GM18868 (cell line): ENCODE measurements around the gene PRR33.
"Not testable (repeated sequence)": the region's sequence is repeated elsewhere in the genome, so short reads cannot be mapped to it uniquely, and the experiment has no call there.

Experiments used
- ATAC-seq: cut with Tn5 transposase; IDR thresholded peaks from one replicate; pipeline ENCODE4 v1.9.1; 2021; ENCODE audit warnings: mild to moderate bottlenecking, moderate library complexity; ENCODE audit not compliant: unreplicated experiment

PRR33 gene

DNA sequence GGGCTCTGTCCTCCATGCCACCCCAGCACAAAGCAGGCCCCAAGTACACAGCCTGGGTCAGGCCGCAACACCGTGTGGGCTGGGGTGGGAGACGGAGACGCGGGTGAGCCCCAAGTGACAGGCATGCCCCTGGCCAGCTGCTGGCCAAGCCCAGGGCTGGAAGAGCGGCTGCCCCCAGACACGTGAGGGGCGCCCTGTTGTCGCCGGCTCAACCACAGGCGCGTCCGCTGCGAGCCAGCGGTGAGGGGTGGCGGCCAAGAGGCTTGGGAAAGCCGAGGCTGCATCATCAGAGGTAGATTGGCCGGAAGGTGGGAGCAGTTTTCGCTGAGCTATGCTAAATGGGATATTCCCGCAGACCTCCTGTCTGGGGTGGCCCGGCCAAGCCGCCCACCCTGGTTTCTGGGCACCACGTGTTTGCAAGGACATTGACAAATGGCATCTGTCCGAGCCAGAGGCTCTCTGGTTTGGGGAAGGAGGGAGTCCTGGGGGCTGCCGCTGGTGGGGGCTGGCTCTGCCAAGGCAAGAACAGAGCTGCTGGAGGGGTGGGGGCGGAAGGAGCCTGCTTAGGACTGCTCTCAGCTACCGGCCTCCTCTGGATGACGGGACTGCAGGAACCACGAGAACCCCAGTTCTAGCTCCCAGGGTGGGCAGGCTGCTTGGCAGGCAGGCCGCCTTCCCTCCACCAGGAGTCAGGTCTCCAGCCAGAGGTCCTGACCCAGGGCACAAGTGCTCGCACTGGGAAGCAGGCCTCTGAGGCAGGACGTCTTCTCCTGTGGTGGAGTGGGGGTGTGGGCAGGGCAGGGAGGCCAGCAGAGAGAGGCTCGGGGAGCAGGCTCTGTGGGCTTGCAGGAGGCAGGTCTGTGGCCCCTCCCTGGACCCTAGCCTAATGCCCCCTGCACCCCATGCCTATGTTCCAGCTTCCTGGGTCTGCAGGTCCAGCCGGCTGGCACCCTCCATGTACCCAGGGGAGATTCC is 552 bp downstream of the PRR33 start:
- ATAC-seq: no peak

DNA sequence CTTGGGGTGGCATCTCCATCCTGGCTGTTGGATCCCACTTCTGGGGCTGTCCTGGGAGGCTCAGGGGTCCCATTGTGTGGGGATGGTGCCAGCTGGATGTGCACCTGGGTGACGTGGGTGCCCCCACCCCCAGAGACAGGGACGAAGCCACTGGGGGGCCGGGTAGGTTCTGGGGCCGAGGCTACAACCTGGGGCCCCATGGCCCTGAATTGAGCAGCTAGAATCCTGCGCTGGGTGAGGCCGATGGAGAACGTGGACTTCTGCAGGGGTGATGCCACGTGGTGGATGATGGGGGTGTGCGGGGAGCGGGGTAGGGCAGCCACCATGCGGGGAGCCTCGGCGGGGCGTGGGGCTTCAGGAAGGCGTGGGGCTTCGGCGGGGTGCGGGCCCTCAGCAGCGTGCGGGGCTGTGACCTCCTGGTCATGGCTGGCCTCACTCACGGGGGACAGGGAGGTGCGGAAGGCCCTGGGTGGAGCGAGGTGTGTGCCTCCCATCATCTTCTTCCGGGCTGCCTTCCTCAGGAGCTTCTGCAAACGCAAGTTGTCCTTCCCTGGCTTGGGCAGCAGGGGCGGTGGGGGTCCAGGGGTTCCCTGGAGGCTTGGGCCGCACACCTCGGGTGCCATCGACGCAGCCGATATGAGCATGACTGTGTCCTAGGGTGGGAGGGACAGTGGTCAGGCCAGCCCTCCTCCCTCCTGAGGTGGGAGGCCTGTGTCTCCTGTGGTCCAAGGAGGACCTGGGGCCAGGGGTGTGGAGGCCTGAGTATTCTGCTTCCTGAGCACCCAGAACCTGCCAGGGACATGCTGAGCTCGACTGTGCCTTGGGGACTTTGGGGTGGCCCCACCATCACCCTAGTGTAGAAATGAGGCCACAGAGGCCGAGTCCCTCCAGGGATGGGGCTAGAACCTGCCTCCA is 1.5 kb downstream of the PRR33 start:
- no peak for ATAC-seq

DNA sequence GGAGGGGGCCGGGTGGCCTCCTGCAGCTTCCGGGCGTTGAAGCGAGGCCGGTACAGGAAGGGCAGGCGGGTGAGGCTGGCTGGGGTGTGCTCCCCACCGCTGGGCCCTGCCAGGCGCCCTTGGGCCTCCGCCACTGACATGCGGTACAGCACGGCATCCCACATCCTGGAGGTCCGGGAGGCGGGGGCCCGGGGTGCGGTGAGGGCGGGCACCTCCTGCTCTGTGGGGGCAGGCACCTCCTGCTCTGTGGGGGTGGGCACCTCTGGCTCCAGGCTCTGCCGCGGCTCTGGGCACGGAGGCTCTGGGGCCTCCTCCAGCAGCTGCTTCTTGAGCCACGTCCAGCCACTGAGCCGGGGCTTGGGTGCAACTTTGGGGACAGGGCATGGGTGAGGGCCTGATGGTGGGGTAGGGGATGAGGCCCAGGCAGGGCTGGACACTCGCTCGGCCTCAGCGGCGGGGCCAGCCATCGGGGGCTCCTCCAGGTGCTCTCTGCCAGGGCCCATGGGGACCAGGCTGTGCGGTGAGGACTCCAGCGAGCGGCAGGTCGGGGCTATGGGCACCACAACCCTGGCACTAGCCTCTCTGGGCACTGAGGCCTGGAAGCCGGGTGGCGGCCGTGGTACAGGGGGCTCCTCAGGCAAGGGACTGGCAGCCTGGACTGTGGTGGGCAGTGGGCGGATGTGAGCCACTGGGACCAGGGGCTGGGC is 2.3 kb downstream of the PRR33 start:
- no peak for ATAC-seq

DNA sequence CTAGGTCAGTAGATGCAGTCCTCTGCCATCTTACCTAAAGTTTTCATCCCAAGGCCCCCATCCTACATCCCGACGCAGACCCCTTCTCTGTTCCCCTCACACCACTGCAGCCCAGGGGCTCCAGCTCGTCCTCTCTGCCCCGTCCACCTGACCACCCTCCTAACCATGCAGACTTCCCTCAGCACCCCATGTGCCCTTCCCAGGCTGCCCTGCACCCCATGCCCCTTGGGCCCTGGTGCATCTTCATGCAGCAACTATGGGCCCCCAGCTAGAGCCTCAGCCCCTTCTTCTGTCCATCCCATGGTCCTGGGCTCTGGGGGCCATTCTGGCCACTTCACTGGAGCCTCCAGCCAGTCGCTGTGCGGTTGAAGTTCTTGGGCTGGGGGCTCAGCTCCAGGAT is 2.9 kb downstream of the PRR33 start:
- no peak for ATAC-seq

DNA sequence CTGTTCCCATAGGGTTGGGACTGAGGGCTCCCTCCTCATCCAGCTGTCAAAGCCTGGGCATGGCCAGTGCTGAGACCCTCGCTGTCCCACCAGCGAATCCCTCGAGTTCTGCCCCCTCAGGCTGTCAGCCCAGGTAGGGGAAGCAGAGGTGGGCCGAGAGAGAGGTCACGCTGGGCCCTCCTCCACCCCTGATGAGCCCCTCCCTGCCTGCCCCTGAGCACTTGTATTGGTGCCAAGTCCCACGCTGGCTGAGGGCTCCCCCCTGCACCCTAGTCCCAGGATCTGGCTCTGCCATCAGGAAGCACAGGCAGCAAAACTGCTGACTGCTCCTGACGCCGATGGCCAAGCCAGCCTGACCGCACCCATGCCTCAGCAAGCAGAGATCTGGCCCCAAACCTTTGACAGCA is 3.3 kb downstream of the PRR33 start:
- no peak for ATAC-seq

GRCh38 chr11:1887451-1888346 is 4.0 kb downstream of the PRR33 start:
- no peak for ATAC-seq

DNA sequence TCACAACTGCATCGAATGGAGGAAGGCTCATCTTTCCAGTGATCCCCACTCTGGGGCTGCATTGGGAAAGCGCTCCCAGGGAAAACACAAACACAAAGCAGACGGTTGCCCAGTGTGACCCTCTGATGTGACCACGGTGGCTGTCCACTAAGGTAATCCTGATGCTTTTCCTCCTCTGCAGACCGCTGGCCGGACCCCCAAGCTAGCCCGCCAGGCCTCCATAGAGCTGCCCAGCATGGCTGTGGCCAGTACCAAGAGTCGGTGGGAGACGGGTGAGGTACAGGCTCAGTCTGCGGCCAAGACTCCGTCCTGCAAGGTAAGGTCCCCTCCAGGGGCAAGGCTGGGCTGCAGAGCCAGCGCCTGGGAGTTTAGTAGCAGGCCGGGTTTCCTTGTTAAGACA is 5.1 kb downstream of the PRR33 start:
- not testable (repeated sequence) for ATAC-seq

DNA sequence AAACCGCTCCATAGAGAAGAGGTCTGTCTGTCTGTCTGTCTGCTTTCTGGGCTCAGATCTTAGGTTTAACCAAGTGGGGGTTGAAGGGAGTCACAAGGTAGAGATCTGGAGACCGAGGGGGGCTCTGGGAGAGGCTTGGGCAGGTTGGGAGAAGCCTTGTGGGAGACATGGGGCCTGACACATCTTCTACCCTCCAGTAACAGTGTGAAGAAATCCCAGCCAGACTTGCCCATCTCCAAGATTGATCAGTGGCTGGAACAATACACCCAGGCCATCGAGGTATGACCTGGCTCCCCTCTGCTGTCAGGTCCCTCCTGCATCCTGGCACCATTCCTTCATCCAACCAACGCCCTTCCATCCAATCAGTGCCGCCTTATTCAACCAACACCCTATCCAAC is 7.4 kb downstream of the PRR33 start:
- ATAC-seq: no peak

- no peak for ATAC-seq
Measured at GRCh38 chr11:1883346-1884302, 8.1 kb downstream of the PRR33 start.

DNA sequence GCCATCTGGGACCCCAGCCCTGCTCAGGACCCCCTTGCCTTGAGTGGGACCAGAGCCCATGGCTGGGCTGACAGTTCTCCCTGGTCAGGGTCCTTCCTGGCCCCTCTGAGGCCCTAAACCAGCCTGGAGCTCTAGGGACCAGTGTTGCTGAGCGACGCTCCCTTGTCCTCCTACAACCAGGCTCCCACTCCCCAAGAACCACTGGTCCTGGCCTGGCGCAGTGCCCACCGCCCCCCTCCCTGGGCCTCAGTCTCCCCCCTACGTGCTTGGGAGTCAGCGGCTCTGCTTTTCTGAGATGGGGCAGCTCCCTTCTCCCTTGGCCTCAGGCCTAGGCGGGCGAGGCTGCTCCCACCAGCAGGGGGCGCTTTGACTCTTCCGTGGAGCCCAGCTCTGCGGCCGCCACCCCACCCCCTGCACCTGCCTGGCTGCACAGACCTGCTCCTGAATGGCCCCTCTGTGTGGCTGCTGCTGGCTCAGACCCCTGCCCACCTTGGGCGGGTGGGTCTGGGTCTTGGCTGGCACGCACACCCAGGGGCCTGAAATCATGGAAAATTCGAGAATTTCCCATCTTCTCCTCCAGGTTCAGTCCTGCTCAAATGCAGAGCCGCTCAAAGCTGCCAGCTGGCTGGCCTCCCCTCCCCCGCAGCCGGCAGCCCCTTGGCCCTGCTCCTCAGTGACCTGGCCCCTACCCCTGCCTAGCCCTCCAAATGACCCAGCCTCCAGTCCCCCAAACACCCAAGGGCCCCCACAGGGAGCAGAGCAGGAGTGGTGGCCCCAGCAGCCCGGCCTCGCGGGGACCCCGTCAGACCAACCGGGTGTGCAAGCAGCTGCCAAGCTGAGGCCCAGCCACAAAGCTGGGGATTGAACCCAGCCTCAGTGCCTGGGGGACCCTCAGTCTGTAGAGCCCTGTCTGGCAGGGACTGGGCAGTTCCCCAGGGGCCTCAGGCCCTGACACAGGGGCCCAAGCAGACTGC is 9.1 kb downstream of the PRR33 start:
- peak; percentile 68 for ATAC-seq

GRCh38 chr11:1881442-1882264 is 10.0 kb downstream of the PRR33 start:
- ATAC-seq: peak; percentile 35

GRCh38 chr11:1880746-1881441 is 10.8 kb downstream of the PRR33 start:
- no peak for ATAC-seq

DNA sequence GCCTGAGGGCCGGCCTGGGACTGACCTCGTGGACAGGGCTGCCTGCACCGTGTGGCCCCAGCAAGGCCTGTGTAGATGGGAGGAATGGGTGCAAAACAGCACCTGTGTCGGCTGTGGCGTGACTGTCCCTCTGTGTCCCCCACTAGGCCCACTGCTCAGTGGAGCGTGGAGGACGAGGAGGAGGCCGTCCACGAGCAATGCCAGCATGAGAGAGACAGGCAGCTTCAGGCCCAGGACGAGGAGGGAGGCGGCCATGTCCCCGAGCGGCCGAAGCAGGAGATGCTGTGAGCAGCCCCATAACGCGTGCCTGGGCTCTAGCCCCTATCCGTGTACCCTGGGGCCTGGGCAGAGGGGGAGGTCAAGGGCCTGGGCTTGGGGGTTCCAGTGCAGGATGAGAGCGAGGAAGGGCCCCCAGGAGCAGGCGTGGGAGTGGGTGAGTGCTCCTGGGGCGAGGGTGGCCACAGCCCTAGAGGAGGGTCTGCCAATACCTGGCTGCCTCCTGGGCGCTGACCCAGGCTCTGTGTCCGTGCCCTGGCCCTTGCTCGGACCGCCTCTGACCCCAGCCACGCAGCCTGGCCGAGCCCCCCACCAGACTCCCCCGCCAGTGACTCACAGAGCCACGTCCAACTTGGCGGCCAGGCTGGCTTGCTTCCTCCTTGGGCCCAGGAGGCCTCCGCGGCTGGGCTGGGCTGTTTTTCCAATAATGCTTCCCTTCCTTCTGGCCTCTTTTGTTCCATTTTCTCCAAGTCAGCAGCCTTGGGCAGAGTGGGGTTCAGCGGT is 11.6 kb downstream of the PRR33 start:
- no peak for ATAC-seq

- ATAC-seq: no peak
Measured at GRCh38 chr11:1879342-1879940, 12.3 kb downstream of the PRR33 start.
